Osteoblast (primary cell): Measurements from ENCODE around the gene CYTH4. TPM values are rescaled to one million over a fixed set of nuclear protein-coding genes. Genes with fewer than 3 reads are reported as not detected.
"Not testable (repeated sequence)": the region's sequence is repeated elsewhere in the genome, so short reads cannot be mapped to it uniquely, and the experiment has no call there.

Experiments used
- DNase-seq: peaks from one replicate; pipeline ENCODE4 v3.0.0; 2011; ENCODE audit warnings: low spot score, mixed read lengths; ENCODE audit not compliant: insufficient read length; ENCODE audit errors: missing footprints
- H2AFZ ChIP-seq: 2 replicates; pipeline ENCODE4 v1.6.0; 2011; ENCODE audit warnings: mild to moderate bottlenecking, low read length
- H3K27ac ChIP-seq: 2 replicates; pipeline ENCODE4 v1.5.1; 2011; ENCODE audit warnings: mild to moderate bottlenecking, low read depth, low read length, moderate library complexity
- H3K27me3 ChIP-seq: 2 replicates; pipeline ENCODE4 v1.6.0; 2012; ENCODE audit warnings: mild to moderate bottlenecking, control low read depth, inconsistent platforms, low read length, moderate library complexity; ENCODE audit not compliant: insufficient read depth
- H3K36me3 ChIP-seq: 2 replicates; pipeline ENCODE4 v1.5.1; 2011; ENCODE audit warnings: mild to moderate bottlenecking, low read length, control low read depth, moderate library complexity; ENCODE audit not compliant: insufficient read depth
- H3K4me1 ChIP-seq: 2 replicates; pipeline ENCODE4 v1.5.1; 2011; ENCODE audit warnings: mild to moderate bottlenecking, low read length, control low read depth, moderate library complexity; ENCODE audit not compliant: insufficient read depth
- H3K4me2 ChIP-seq: 2 replicates; pipeline ENCODE4 v1.6.0; 2011; ENCODE audit warnings: mild to moderate bottlenecking, low read length; ENCODE audit not compliant: insufficient read depth
- H3K4me3 ChIP-seq: fragments of 200-600 bp; sonication (generic); 3 replicates; pipeline ENCODE4 v1.5.1; 2012; ENCODE audit warnings: mild to moderate bottlenecking, low read length, inconsistent platforms; ENCODE audit not compliant: insufficient read depth
- H3K79me2 ChIP-seq: 2 replicates; pipeline ENCODE4 v1.6.0; 2012; ENCODE audit warnings: mild to moderate bottlenecking, low read length, control low read depth, inconsistent platforms; ENCODE audit not compliant: insufficient read depth
- H3K9me3 ChIP-seq: 2 replicates; pipeline ENCODE4 v1.5.1; 2011; ENCODE audit warnings: low read depth, low read length, control low read depth
- H4K20me1 ChIP-seq: 2 replicates; pipeline ENCODE4 v1.6.0; 2012; ENCODE audit warnings: mild to moderate bottlenecking, low read length, control low read depth; ENCODE audit not compliant: insufficient read depth
- CTCF ChIP-seq: IDR thresholded peaks from 2 replicates; pipeline ENCODE4 v1.5.1; 2011; ENCODE audit warnings: mild to moderate bottlenecking, low read depth, low read length, moderate library complexity; ENCODE audit errors: extremely low read depth
- total RNA-seq: library from RNA; depleted of rRNA; stranded (reverse); fragments of >200 nt; gene quantifications from 2 replicates; pipeline ENCODE4 v1.2.3, GENCODE V29; 2012

CYTH4 gene
- total RNA-seq, 1 donor = 0.72 TPM

- no peak overlapping the region for H3K4me2 ChIP-seq
- TF ChIP-seq CTCF = no peak
- no peaks in the 10 kb centered on the region for H3K9me3 ChIP-seq
- no peak for DNase-seq
- H3K79me2 ChIP-seq = peaks cover 11% of the 10 kb centered on the region
- no peak overlapping the region for H2AFZ ChIP-seq
- H3K27ac ChIP-seq = no peak overlapping the region
- H3K4me1 ChIP-seq = peaks cover 27% of the 10 kb centered on the region
- peaks cover 1% of the 10 kb centered on the region for H3K36me3 ChIP-seq
- no peaks in the 10 kb centered on the region for H4K20me1 ChIP-seq
- no peak overlapping the region for H3K4me3 ChIP-seq
- H3K27me3 ChIP-seq = no peaks in the 10 kb centered on the region
Observed at GRCh38 chr22:37245740-37246139, 36.6 kb upstream of the CYTH4 start.

GRCh38 chr22:37248251-37248650, 34.1 kb upstream of the CYTH4 start:
- Histone ChIP-seq H3K4me2 (no peak overlapping the region), H4K20me1 (no peaks in the 10 kb centered on the region), H3K9me3 (no peaks in the 10 kb centered on the region), H3K36me3 (no peaks in the 10 kb centered on the region), H3K79me2 (peaks cover 7% of the 10 kb centered on the region), H3K27ac (no peak overlapping the region), H3K4me1 (peaks cover 12% of the 10 kb centered on the region), H3K4me3 (no peak overlapping the region), H2AFZ (no peak overlapping the region), H3K27me3 (no peaks in the 10 kb centered on the region)
- TF ChIP-seq CTCF = no peak
- DNase-seq = no peak

DNA sequence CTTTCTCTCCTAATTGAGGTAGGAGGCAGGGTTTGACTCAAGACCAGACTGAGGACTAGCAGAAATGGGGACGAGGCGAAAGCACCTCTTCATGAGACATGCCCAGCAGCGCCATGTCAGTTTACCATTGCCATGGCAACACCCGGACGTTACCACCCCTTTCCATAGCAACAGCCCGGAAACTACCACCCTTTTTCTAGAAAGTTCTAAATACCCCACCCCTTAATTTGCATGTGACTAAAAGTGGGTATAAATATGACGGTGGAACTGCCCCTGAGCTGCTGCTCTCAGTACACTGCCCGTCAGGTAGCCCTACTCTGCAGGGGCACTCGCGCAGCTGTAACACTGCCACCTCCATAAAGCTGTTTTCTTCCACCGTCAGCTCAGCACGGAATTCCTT, 32.3 kb upstream of the CYTH4 start:
- Histone ChIP-seq H3K4me2 (no peak overlapping the region), H3K27ac (no peak overlapping the region), H3K4me3 (no peak overlapping the region), H3K4me1 (peaks cover 10% of the 10 kb centered on the region), H2AFZ (no peak overlapping the region), H3K27me3 (no peaks in the 10 kb centered on the region), H3K9me3 (no peaks in the 10 kb centered on the region), H4K20me1 (no peaks in the 10 kb centered on the region), H3K36me3 (no peaks in the 10 kb centered on the region), H3K79me2 (no peaks in the 10 kb centered on the region)
- no peak for DNase-seq
- TF ChIP-seq CTCF = no peak

- DNase-seq, H3K4me2 ChIP-seq, H3K4me3 ChIP-seq, H2AFZ ChIP-seq, H3K27me3 ChIP-seq, H3K79me2 ChIP-seq, H4K20me1 ChIP-seq, H3K9me3 ChIP-seq, H3K36me3 ChIP-seq, H3K27ac ChIP-seq: not testable (repeated sequence)
- H3K4me1 ChIP-seq = peaks cover 14% of the 10 kb centered on the region
Observed at GRCh38 chr22:37251836-37252235, 30.5 kb upstream of the CYTH4 start.
